H9 (cell line): ENCODE results near the gene ESPNL. TPM values are rescaled to one million over a fixed set of nuclear protein-coding genes. Genes with fewer than 3 reads are reported as not detected.
A peak's percentile ranks its signal among the peaks of the same experiment; 100 is the strongest.

Experiments
- DNase-seq: peaks from one replicate; pipeline ENCODE4 v3.0.0-alpha.2; 2017
- H2AFZ ChIP-seq: one replicate; pipeline ENCODE4 v1.6.1; 2013; ENCODE audit warnings: mild to moderate bottlenecking, low read length, control low read depth, moderate library complexity
- H2AK5ac ChIP-seq: 2 replicates; pipeline ENCODE4 v1.6.1; 2013; ENCODE audit warnings: low read length, control low read depth, mixed read lengths; ENCODE audit not compliant: insufficient read length
- H2BK120ac ChIP-seq: one replicate; pipeline ENCODE4 v1.6.1; 2013; ENCODE audit warnings: low read depth, mild to moderate bottlenecking, low read length, control low read depth, inconsistent platforms; ENCODE audit not compliant: poor library complexity, severe bottlenecking
- H2BK12ac ChIP-seq: 2 replicates; pipeline ENCODE4 v1.6.1; 2013; ENCODE audit warnings: low read length, control low read depth, mixed read lengths, low read depth; ENCODE audit not compliant: insufficient read length
- H2BK15ac ChIP-seq: 2 replicates; pipeline ENCODE4 v1.6.1; 2013; ENCODE audit warnings: low read depth, low read length, control low read depth
- H2BK20ac ChIP-seq: one replicate; pipeline ENCODE4 v1.6.1; 2013; ENCODE audit warnings: low read depth, mild to moderate bottlenecking, low read length, control low read depth, inconsistent platforms; ENCODE audit not compliant: poor library complexity, severe bottlenecking
- H2BK5ac ChIP-seq: 2 replicates; pipeline ENCODE4 v1.6.1; 2013; ENCODE audit warnings: low read length, control low read depth, mixed read lengths; ENCODE audit not compliant: insufficient read length
- H3K14ac ChIP-seq: 2 replicates; pipeline ENCODE4 v1.6.1; 2013; ENCODE audit warnings: low read length, control low read depth; ENCODE audit not compliant: insufficient read depth
- H3K18ac ChIP-seq: 2 replicates; pipeline ENCODE4 v1.6.1; 2013; ENCODE audit warnings: low read depth, mild to moderate bottlenecking, mixed read lengths, low read length, control low read depth; ENCODE audit not compliant: insufficient read length
- H3K23ac ChIP-seq: 2 replicates; pipeline ENCODE4 v1.6.1; 2013; ENCODE audit warnings: low read length, control low read depth, mixed read lengths, low read depth; ENCODE audit not compliant: insufficient read length
- H3K23me2 ChIP-seq: 2 replicates; pipeline ENCODE4 v1.6.1; 2013; ENCODE audit warnings: low read depth, mild to moderate bottlenecking, mixed read lengths, low read length, control low read depth; ENCODE audit not compliant: insufficient read length, poor library complexity, severe bottlenecking
- H3K27ac ChIP-seq: 2 replicates; pipeline ENCODE4 v1.5.1; 2013; ENCODE audit warnings: low read length, control low read depth, mixed read lengths, low read depth; ENCODE audit not compliant: insufficient read length
- H3K27me3 ChIP-seq: 2 replicates; pipeline ENCODE4 v1.6.1; 2013; ENCODE audit warnings: low read length, control low read depth, inconsistent platforms; ENCODE audit not compliant: insufficient read depth
- H3K4ac ChIP-seq: 2 replicates; pipeline ENCODE4 v1.6.1; 2013; ENCODE audit warnings: low read depth, mild to moderate bottlenecking, control low read depth, inconsistent platforms, low read length, moderate library complexity
- H3K4me1 ChIP-seq: 2 replicates; pipeline ENCODE4 v1.6.1; 2013; ENCODE audit warnings: low read length, control low read depth, inconsistent platforms; ENCODE audit not compliant: insufficient read depth
- H3K4me2 ChIP-seq: 2 replicates; pipeline ENCODE4 v1.6.1; 2013; ENCODE audit warnings: low read length, control low read depth, mixed read lengths; ENCODE audit not compliant: insufficient read length, insufficient read depth
- H3K56ac ChIP-seq: 2 replicates; pipeline ENCODE4 v1.6.1; 2013; ENCODE audit warnings: low read depth, mild to moderate bottlenecking, mixed read lengths, low read length, control low read depth; ENCODE audit not compliant: insufficient read length
- H3K79me1 ChIP-seq: 2 replicates; pipeline ENCODE4 v1.6.1; 2013; ENCODE audit warnings: low read depth, mild to moderate bottlenecking, moderate library complexity, low read length, control low read depth, inconsistent platforms; ENCODE audit not compliant: insufficient read depth, poor library complexity, severe bottlenecking
- H3K79me2 ChIP-seq: 2 replicates; pipeline ENCODE4 v1.6.1; 2013; ENCODE audit warnings: low read length, control low read depth, inconsistent platforms; ENCODE audit not compliant: insufficient read depth
- H3K9ac ChIP-seq: 2 replicates; pipeline ENCODE4 v1.6.1; 2013; ENCODE audit warnings: low read length, control low read depth, mixed read lengths; ENCODE audit not compliant: insufficient read length; ENCODE audit errors: extremely low read depth
- H3K9me3 ChIP-seq: one replicate; pipeline ENCODE4 v1.6.1; 2013; ENCODE audit warnings: low read depth, low read length, inconsistent platforms; ENCODE audit not compliant: control insufficient read depth
- H3T11ph ChIP-seq: one replicate; pipeline ENCODE4 v1.6.1; 2013; ENCODE audit warnings: mild to moderate bottlenecking, low read length, control low read depth, inconsistent platforms
- H4K20me1 ChIP-seq: one replicate; pipeline ENCODE4 v1.6.1; 2013; ENCODE audit not compliant: control insufficient read depth, insufficient read length, insufficient read depth
- H4K5ac ChIP-seq: 2 replicates; pipeline ENCODE4 v1.6.1; 2013; ENCODE audit warnings: low read depth, mild to moderate bottlenecking, mixed read lengths, low read length, control low read depth; ENCODE audit not compliant: insufficient read length
- H4K8ac ChIP-seq: replicated peaks from 2 replicates; pipeline ENCODE4 v1.6.1; 2013; ENCODE audit warnings: low read length, control low read depth, mixed read lengths, low read depth; ENCODE audit not compliant: insufficient read length
- H4K91ac ChIP-seq: 2 replicates; pipeline ENCODE4 v1.6.1; 2013; ENCODE audit warnings: low read depth, mild to moderate bottlenecking, moderate library complexity, mixed read lengths, low read length, control low read depth; ENCODE audit not compliant: insufficient read length
- H3K27ac Mint-ChIP-seq, 3 experiments: 2 replicates in 2 of 3; 3 replicates in 1 of 3; pipeline ENCODE4 v1.8.0; 2020 to 2021; ENCODE audit warnings: mixed read lengths in 3 of 3, mild to moderate bottlenecking in 1 of 3, moderate library complexity in 1 of 3
- H3K27me3 Mint-ChIP-seq: 2 replicates; pipeline ENCODE4 v1.8.0; 2021; ENCODE audit warnings: low read depth, mild to moderate bottlenecking, moderate library complexity, mixed read lengths
- H3K36me3 Mint-ChIP-seq, 3 experiments: 2 replicates in 2 of 3; 3 replicates in 1 of 3; pipeline ENCODE4 v1.8.0; 2020 to 2021; ENCODE audit warnings: low read depth in 3 of 3, mixed read lengths in 3 of 3; ENCODE audit not compliant: insufficient read depth in 1 of 3
- H3K4me1 Mint-ChIP-seq, 2 experiments: 2 replicates each; pipeline ENCODE4 v1.8.0; 2020; ENCODE audit warnings: mixed read lengths in 2 of 2
- H3K4me3 Mint-ChIP-seq, 2 experiments: 2 replicates in 1 of 2; 3 replicates in 1 of 2; pipeline ENCODE4 v1.8.0; 2020 to 2021; ENCODE audit warnings: mild to moderate bottlenecking in 2 of 2, mixed read lengths in 2 of 2, moderate library complexity in 1 of 2
- H3K9me3 Mint-ChIP-seq, 2 experiments: 2 replicates in 1 of 2; 3 replicates in 1 of 2; pipeline ENCODE4 v1.8.0; 2020; ENCODE audit warnings: mild to moderate bottlenecking in 2 of 2, mixed read lengths in 2 of 2, moderate library complexity in 1 of 2
- CTCF ChIP-seq: fragments of 200-600 bp; sonication (generic); conservative IDR thresholded peaks from 3 replicates; pipeline ENCODE4 v1.8.0; 2021; ENCODE audit warnings: antibody characterized with exemption, mild to moderate bottlenecking
- WGBS: extraction: QIAGEN DNeasy Blood & Tissue Kit; methylation state at CpG from one replicate; pipeline ENCODE4 v1.1.7; 2013; ENCODE audit warnings: missing lambda C conversion rate, low lambda C conversion rate, mixed read lengths; ENCODE audit not compliant: insufficient read length; ENCODE audit errors: extremely low coverage; 5-methylcytosine and 5-hydroxymethylcytosine counted together
- total RNA-seq: library from RNA; stranded (reverse); gene quantifications from 2 replicates; pipeline ENCODE4 v1.2.1, GENCODE V29; 2021

Gene ESPNL
- total RNA-seq, 1 experiment from 2014 or later: 0.17 TPM

GRCh38 chr2:238165288-238165921 is 65.3 kb downstream of the ESPNL start:
- H3K23ac ChIP-seq: no peak overlapping the region
- no peak overlapping the region for H3K4ac ChIP-seq
- no peak overlapping the region for H4K8ac ChIP-seq
- no peak overlapping the region for H3K4me2 ChIP-seq
- H2AFZ ChIP-seq: no peak overlapping the region
- H3K4me1 Mint-ChIP-seq: peaks cover 3 to 5% of the 10 kb centered on the region in 2 experiments
- DNase-seq: no peak
- no peak overlapping the region for H3T11ph ChIP-seq
- H2BK5ac ChIP-seq: no peak overlapping the region
- H2BK15ac ChIP-seq: no peak overlapping the region
- no peak overlapping the region for H3K27ac ChIP-seq
- H4K91ac ChIP-seq: no peak overlapping the region
- H2BK120ac ChIP-seq: no peak overlapping the region
- peaks cover 15% of the 10 kb centered on the region; the same call in 1 of the 2 replicates for H3K27me3 ChIP-seq
- no peak overlapping the region for H3K14ac ChIP-seq
- H2AK5ac ChIP-seq: no peak overlapping the region
- no peaks in the 10 kb centered on the region for H3K79me2 ChIP-seq
- H3K18ac ChIP-seq: no peak overlapping the region
- no peak overlapping the region for H4K5ac ChIP-seq
- H3K27ac Mint-ChIP-seq: no peak overlapping the region
- H3K79me1 ChIP-seq: no peaks in the 10 kb centered on the region
- no peak for TF ChIP-seq CTCF
- no peak overlapping the region for H2BK12ac ChIP-seq
- H4K20me1 ChIP-seq: no peaks in the 10 kb centered on the region
- H3K4me1 ChIP-seq: no peaks in the 10 kb centered on the region
- no peaks in the 10 kb centered on the region for H3K9me3 ChIP-seq
- H3K9me3 Mint-ChIP-seq: peaks cover 0 to 4% of the 10 kb centered on the region in 2 experiments; a peak in 1 of 5 replicates
- H3K23me2 ChIP-seq: no peaks in the 10 kb centered on the region
- peak overlapping the region in 1 of 2 experiments; percentile 35; a peak in 2 of 5 replicates for H3K4me3 Mint-ChIP-seq
- WGBS: no CpG with 5 or more reads among the region's 12 CpGs
- peaks cover 5 to 17% (median 7%) of the 10 kb centered on the region in 3 experiments for H3K36me3 Mint-ChIP-seq
- no peak overlapping the region for H2BK20ac ChIP-seq
- no peak overlapping the region for H3K56ac ChIP-seq
- H3K27me3 Mint-ChIP-seq: peaks cover 49% of the 10 kb centered on the region
- no peak overlapping the region for H3K9ac ChIP-seq
